Epithelial cell of umbilical artery (primary cell): ENCODE data around the gene DNAH8. TPM values are rescaled to one million over a fixed set of nuclear protein-coding genes. Genes with fewer than 3 reads are reported as not detected.

ENCODE experiments used
- total RNA-seq: library from RNA; depleted of rRNA; stranded (reverse); fragments of >200 nt; gene quantifications from 2 replicates; pipeline ENCODE4 v1.2.3, GENCODE V29; 2014

The DNAH8 gene, protein sequence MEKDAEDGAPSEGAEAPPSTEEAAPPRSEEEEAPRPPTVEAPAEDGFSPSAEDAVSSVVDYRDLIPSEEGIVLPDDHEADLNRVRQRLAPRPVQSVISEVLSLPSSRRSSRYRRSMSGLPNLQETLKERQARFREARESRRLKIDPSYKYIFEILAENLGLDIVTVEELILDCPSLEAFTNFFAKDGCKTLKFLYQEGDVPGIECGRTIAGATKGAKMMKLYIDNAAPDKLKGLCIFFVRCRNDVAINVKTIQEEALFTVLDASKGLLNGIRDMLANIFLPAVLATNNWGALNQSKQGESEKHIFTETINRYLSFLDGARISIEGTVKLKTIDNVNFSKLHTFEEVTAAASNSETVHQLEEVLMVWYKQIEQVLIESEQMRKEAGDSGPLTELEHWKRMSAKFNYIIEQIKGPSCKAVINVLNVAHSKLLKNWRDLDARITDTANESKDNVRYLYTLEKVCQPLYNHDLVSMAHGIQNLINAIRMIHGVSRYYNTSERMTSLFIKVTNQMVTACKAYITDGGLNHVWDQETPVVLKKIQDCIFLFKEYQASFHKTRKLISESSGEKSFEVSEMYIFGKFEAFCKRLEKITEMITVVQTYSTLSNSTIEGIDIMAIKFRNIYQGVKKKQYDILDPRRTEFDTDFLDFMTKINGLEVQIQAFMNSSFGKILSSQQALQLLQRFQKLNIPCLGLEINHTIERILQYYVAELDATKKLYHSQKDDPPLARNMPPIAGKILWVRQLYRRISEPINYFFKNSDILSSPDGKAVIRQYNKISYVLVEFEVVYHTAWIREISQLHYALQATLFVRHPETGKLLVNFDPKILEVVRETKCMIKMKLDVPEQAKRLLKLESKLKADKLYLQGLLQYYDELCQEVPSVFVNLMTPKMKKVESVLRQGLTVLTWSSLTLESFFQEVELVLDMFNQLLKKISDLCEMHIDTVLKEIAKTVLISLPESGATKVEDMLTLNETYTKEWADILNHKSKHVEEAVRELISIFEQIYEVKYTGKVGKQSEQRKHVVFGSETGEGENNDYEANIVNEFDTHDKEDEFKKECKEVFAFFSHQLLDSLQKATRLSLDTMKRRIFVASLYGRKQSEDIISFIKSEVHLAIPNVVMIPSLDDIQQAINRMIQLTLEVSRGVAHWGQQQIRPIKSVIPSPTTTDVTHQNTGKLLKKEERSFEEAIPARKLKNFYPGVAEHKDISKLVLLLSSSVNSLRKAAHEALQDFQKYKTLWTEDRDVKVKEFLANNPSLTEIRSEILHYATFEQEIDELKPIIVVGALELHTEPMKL (N-terminal part only)
- total RNA-seq = 0.65 and 0.76 TPM in 2 replicates

DNA sequence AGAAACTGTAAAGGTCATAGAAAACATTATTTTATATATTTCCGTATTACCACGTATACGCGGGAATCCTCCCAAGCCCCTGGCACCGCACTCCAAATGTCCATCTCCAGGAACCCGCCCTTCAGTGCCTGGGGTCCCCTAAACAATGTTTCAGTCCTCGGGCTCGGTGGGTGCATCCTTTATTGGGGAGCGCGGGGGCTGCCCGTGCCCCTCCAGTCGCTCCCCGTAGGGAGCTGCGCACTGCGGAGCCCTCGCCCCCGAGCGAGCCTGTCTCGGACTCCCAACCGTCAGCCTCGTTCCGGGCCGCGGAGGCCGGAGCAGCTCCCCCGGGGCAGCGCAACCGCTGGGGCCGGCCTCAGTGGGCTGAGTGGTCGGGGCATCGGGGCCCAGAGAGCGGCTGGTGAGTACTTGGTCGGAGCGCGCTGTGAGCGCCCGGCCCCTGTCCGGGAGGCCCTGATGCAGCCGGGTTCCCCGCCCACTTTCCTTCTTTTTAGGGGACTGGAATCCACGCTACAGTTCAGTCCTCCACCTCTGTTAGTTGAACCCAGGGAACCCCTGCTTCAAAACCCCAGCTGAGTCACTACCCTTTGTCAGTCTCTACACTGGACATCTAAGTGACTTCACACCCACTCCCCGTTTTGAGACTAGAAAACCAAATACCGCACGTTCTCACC lies at the start of gene DNAH8:
Gene DNAH8 (plus strand): TSS at position 296 of the 674 bp plus-strand sequence. CDS start 7,499 bp downstream, outside the sequence.

DNA sequence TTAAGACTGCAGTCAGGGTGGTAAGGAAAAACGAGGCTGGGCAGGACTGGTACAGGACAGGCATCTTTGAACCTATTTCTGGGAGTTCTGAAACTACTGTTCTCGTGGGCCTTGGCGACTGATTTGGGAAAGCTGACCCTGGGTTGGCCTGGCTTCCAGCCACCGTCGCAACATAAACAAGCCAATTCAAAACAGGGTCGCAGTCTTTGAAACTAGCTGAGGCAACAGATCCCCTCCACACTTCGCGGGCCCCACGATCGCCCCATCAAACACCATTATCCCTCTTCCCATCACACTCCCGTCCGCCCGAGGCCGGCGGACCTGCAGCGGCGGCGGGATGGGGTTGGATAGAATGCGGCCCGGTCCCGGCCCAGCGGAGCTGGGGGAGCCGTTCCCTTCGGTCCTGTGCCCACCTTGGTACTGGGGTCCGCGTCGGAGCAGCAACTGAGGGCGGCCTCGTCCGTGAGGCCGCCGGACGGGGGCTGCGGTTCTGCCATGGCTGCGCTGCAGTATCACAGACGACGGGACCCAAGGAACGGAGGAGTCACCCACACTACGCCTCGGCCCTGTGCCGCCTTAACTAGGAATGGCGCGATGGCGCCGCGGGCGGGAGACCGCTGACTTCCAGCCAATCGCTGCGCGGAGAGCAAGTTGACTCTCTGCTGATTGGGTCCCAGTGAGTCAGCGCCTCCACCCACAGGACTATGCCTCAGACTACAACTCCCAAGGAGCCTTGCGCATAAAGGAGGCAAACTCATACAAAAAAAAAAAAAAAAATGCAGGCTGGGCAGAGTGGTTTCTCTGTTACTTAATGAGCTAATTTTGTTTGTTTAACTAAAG lies 12.3 kb upstream of the DNAH8 start, which contains the start of gene GLO1:
Gene GLO1 (minus strand): TSS at position 588 of the 840 bp plus-strand sequence. CDS start 91 bp downstream, at position 497.

DNA sequence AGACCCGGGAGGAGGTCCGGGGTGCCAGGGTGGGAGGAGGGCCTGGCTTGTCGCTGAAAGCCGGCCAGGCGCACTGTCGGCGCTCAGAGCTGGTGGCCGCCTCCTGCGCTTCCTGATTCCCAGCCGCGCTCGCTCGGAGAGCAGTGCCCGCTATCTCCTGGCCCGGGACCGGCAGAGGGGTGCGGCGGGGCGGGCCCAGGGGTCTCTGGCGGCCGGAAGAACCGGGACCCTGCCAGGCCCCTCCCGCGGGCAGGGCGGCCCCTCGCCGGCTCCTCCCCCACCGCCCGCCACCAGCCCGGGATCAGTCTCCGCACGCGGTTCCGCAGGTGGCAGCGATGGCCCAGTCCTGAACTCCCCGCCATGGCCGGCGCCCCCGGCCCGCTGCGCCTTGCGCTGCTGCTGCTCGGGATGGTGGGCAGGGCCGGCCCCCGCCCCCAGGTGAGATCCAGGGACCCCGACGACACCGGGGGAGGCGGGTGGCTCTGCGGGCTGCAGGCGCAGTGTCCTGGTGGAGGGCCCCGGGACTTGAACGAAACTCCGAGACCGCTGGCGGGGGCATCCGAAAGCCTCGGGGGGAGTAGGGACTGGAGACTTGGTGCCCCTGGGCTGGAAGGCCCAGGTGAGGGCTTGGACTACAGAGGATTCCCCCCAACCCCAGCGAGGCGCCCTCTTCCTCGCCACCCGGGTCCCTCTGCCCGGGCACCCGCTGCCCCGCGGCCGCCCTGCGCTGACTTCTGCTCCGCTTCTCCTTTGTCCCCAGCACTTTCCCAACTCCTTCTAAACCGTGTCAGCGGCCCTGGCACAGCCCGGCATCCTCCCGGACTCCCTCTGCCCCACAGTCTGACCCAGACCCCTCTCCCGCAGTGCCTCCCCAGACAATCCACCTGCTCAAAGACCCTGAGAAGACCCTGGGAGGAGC lies 333.6 kb downstream of the DNAH8 start, which contains the start of gene GLP1R:
Gene GLP1R (plus strand): TSS at position 301 of the 919 bp plus-strand sequence. CDS start 60 bp downstream, at position 361.

Other genes with a start within 250 kb of the DNAH8 start
- 6.5 and 10.8 TPM in 2 replicates for gene BTBD9, start 75.4 kb upstream of the DNAH8 start, total RNA-seq
- 226 and 273 TPM in 2 replicates for gene GLO1, start 12.2 kb upstream of the DNAH8 start, total RNA-seq